Endothelial cell of hepatic sinusoid (primary cell): ENCODE measurements around the gene GP1BB.

Experiments used
- in situ Hi-C: cut with HindIII; loops from 2 replicates; pipeline ENCODE4 v1.10.0; 2017; ENCODE audit warnings: low sequenced_read_pairs

Gene GP1BB

GRCh38 chr22:19764636-19765476, 41.5 kb downstream of the GP1BB start:
- in situ Hi-C loops: no loop called here

GRCh38 chr22:19765477-19766239, 42.3 kb downstream of the GP1BB start:
- in situ Hi-C loops: no loop called here

DNA sequence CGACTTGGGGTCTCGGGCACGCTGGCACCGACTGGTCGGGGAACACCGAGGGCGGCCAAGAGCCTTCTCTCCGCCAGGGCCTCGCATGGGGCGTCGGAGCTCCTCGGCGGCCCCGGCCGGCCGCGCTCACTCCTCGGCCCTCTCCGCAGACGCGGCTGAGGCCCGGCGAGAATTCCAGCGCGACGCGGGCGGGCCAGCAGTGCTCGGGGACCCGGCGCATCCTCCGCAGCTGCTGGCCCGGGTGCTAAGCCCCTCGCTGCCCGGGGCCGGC, 42.8 kb downstream of the GP1BB start:
- in situ Hi-C loops: no loop called here

GRCh38 chr22:19766511-19767426, 43.4 kb downstream of the GP1BB start:
- in situ Hi-C loops: no loop called here

DNA sequence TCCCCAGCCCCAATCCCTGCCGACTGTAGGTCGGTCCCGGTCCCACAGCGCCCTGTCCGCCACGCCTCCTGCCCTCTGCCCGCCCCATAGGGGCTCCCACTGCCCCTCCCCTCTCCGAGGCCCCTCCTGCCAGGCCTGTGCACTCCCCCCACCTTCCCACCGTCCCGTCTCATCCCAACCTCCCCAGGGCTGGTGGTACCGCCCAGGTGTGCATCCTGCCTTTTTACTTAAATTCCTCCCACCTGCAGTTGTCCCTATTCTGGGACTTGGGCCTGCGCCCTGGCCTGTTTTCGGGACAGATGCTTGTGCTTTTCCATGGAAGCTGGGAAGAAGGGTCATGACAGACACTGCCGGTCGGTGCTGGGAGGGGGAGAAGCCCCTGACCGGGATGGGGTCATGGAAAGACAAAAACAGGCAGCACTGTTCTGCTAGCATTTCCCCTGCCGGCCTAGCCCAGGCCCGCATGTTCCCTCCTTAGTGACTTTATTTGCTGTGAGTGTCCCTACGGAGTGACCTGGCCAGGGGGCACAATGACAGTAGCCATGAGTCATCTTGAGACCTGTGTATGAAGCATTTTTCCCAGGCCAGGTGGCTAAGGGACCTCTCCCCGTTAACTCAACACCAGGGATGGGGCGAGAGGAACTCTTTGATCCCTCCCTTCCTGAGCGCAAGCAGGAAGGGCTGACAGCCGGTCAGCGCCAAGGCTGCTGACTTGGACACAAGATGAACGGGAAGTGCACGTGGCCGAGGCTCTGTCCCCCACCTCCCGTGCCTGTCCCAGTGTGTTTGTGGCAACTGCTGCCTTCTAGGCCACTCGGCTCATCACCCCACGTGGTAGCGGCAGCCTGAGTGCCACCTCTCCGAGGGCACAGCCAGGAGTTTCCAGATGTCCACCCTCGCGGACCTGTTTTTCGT, 44.3 kb downstream of the GP1BB start:
- in situ Hi-C loops: no loop called here

GRCh38 chr22:19769393-19769715, 46.0 kb downstream of the GP1BB start:
- in situ Hi-C loops: no loop called here

- in situ Hi-C loops: loop anchor here (5.0 kb wide), 1 partner anchor 68 kb away; no protein-coding TSS in a partner anchor
Measured at GRCh38 chr22:19770349-19771220, 47.2 kb downstream of the GP1BB start.

DNA sequence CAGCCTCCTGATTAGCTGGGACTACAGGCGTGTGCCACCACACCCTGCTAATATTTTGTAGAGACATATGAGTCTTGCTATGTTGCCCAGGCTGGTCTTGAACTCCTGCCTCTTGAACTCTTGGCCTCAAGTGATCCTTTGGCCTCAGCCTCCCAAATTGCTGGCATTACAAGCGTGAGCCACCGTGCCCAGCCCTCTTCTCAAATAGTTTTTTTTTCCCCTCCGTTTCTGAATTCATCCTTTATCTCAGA, 49.0 kb downstream of the GP1BB start:
- in situ Hi-C loops: loop anchor here (5.0 kb wide), 1 partner anchor 70 kb away; no protein-coding TSS in a partner anchor

- in situ Hi-C loops: loop anchor here (5.0 kb wide), 1 partner anchor 71 kb away; no protein-coding TSS in a partner anchor
Measured at GRCh38 chr22:19772673-19773469, 49.5 kb downstream of the GP1BB start.

DNA sequence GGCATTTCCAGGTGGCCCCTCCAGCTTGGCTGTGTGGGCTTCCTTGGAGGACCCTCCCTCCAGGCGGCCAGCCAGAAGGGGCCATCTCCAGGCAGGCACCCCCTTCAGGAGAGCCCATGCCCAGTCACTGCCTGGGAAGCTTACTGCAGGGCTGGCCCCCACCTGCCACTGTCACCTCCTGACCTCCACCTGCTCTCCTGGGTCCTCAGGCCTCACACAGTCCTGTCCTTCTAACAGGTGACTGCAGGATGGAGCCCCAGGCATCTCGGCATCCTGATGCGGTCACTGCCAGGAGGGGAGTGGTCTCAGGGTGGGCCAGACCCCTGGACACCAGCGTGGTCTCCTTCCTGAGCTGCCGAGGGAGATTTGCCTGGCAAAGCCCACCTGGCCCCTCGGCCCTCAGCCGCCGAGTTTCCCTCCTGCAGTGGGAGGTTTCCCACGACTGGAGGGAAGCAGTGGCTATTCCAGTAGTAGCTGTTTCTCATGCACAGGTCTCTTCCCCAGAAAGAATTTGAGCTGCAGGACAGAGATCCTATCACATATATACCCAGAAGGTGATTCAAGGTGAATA, 50.2 kb downstream of the GP1BB start:
- in situ Hi-C loops: loop anchor here (5.0 kb wide), 1 partner anchor 71 kb away; no protein-coding TSS in a partner anchor
